ENCODE data around the gene CRMP1. TPM values are rescaled to one million over a fixed set of nuclear protein-coding genes. Genes with fewer than 3 reads are reported as not detected.
"Not testable (repeated sequence)": the region's sequence is repeated elsewhere in the genome, so short reads cannot be mapped to it uniquely, and the experiment has no call there.

The CRMP1 gene
- total and polyA plus RNA-seq, 3 donors from 2014 or later: 5.0 to 9.4 (median 8.9) TPM

- Histone ChIP-seq H3K27me3 (no peaks in the 10 kb centered on the region), H3K9me3 (no peaks in the 10 kb centered on the region), H3K36me3 (ENCODE audit: low read depth, missing control alignments) (no peaks in the 10 kb centered on the region), H3K4me1 (no peaks in the 10 kb centered on the region), H3K27ac (no peak overlapping the region), H3K4me3 (no peak overlapping the region)
- WGBS, 2 donors: 90 to 100% methylated on average over 2 of the region's 2 CpGs
- intact Hi-C loops (cut with DNase I; ENCODE audit: low total_unique reads): no loop called here
- TF ChIP-seq CTCF (IDR thresholded peaks at IDR 0.05): no peak
- no peak for TF ChIP-seq POLR2A (IDR thresholded peaks at IDR 0.05)
- DNase-seq: no peak
Measured at GRCh38 chr4:5857199-5857598, 35.7 kb downstream of the CRMP1 start.

GRCh38 chr4:5856362-5856761, 36.5 kb downstream of the CRMP1 start:
- intact Hi-C loops (cut with DNase I; ENCODE audit: low total_unique reads); H3K27me3 ChIP-seq; H3K36me3 ChIP-seq (ENCODE audit: low read depth, missing control alignments); DNase-seq; H3K4me3 ChIP-seq; H3K9me3 ChIP-seq; H3K27ac ChIP-seq; H3K4me1 ChIP-seq: not testable (repeated sequence)
- WGBS, 2 donors: 90 to 100% methylated on average over 3 of the region's 3 CpGs

GRCh38 chr4:5854929-5855328, 38.0 kb downstream of the CRMP1 start:
- Histone ChIP-seq H3K27me3 (no peaks in the 10 kb centered on the region), H3K4me3 (no peak overlapping the region), H3K9me3 (no peaks in the 10 kb centered on the region), H3K4me1 (no peaks in the 10 kb centered on the region), H3K36me3 (ENCODE audit: low read depth, missing control alignments) (no peaks in the 10 kb centered on the region), H3K27ac (no peak overlapping the region)
- no peak for TF ChIP-seq CTCF (IDR thresholded peaks at IDR 0.05)
- TF ChIP-seq POLR2A (IDR thresholded peaks at IDR 0.05): no peak
- no peak for DNase-seq
- intact Hi-C loops (cut with DNase I; ENCODE audit: low total_unique reads): no loop called here
- 92 to 97% methylated on average over 3 of the region's 3 CpGs for WGBS, 2 donors

GRCh38 chr4:5852523-5853202, 40.2 kb downstream of the CRMP1 start:
- WGBS, 2 donors: 76 to 84% methylated on average over 7 to 9 of the region's 9 CpGs

GRCh38 chr4:5851637-5852301, 41.1 kb downstream of the CRMP1 start:
- Histone ChIP-seq H3K36me3 (ENCODE audit: low read depth, missing control alignments) (no peaks in the 10 kb centered on the region), H3K4me3 (no peak overlapping the region), H3K27ac (no peak overlapping the region), H3K4me1 (no peaks in the 10 kb centered on the region), H3K9me3 (no peaks in the 10 kb centered on the region), H3K27me3 (no peaks in the 10 kb centered on the region)
- TF ChIP-seq CTCF (IDR thresholded peaks at IDR 0.05): no peak
- TF ChIP-seq POLR2A (IDR thresholded peaks at IDR 0.05): no peak
- WGBS, 2 donors: 85 to 89% methylated on average over 4 of the region's 4 CpGs
- intact Hi-C loops (cut with DNase I; ENCODE audit: low total_unique reads): no loop called here
- no peak for DNase-seq

More at GRCh38 chr4:5852523-5853202, 40.2 kb downstream of the CRMP1 start:
- Histone ChIP-seq H3K36me3 (ENCODE audit: low read depth, missing control alignments) (no peaks in the 10 kb centered on the region), H3K4me3 (no peak overlapping the region), H3K27me3 (no peaks in the 10 kb centered on the region), H3K27ac (no peak overlapping the region), H3K9me3 (no peaks in the 10 kb centered on the region), H3K4me1 (no peaks in the 10 kb centered on the region)
- intact Hi-C loops (cut with DNase I; ENCODE audit: low total_unique reads): no loop called here
- TF ChIP-seq CTCF (IDR thresholded peaks at IDR 0.05): no peak
- TF ChIP-seq POLR2A (IDR thresholded peaks at IDR 0.05): no peak
- DNase-seq: no peak
